NCI-H1930 (cell line): ENCODE results near the gene PLA2G3.
A peak's percentile ranks its signal among the peaks of the same experiment; 100 is the strongest.
"Not testable (repeated sequence)": the region's sequence is repeated elsewhere in the genome, so short reads cannot be mapped to it uniquely, and the experiment has no call there.

Experiments used
- DNase-seq, 2 experiments: peaks; one replicate each; lab custom pipeline; 2025; lab: John Stamatoyannopoulos, UW

The PLA2G3 gene

DNA sequence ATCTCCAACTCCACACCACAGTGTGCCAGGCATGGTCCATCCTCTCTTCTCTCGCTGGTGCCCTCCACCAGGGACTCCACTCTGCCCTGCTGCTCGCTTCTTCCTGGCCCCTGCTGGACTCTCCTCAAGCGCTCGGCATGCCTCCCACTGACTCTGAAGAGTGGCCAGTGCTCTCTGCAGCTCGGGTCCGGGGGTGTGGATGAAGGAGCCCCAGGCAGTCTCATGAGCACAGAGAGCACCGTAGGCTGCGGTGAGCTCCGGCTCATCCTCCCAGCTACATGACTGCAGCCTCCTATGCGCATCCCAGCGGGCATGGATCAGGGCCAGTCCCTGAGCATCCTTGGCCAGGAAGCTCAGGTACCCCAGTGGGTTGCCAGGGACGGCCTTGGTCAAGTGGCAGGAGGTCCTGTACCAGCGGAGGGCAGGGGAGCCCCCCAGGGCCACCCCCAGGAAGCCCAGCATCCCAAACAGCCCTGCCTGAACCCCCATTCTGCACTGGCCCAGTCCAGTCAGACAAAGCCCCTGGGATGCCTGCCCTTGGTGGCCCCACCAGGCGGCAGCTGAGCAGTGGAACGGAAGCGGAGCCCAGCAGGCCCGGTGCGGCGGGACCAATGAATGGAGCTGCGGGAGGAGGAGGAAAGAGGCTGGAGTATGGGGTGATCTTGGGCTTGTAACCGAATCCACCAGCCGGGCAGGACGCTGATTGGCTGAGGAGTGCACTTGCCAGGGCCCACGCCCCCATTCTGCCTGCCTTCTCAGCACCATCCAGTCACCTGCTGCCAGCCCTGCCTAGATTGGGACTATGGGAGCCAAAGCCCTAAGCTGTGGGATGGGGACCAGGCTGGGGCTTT, at the start of gene PLA2G3:
Gene PLA2G3, minus strand, starts transcription at position 643 of the 851 bp plus-strand sequence. Its CDS starts 154 bp downstream, at position 489.
- peak in 1 of 2 experiments; percentile 13 for DNase-seq

GRCh38 chr22:31187627-31188026, 47.3 kb upstream of the PLA2G3 start:
- DNase-seq: no peak

DNA sequence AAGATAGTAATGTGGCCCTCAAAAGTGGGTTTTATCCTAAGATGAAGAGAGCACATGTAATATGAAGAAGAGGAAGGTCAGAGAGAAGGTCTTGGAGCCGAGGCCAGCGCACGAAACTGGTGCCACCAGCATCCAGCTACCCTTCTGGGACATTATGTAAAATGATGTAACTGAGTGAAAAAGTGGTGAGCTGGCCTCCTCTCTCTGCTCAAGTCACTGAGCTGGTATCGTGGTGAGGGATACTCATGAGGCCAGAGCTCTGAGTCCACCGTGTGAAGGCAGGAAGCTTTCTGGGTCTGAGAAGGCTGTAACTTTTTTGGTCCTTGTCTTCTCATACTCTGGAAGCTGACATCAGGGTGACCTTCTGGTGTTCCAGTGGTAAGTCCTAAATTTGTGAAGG, 44.7 kb upstream of the PLA2G3 start:
- no peak for DNase-seq

- DNase-seq: no peak
Measured at GRCh38 chr22:31184015-31184414, 43.7 kb upstream of the PLA2G3 start.

GRCh38 chr22:31179345-31179744, 39.0 kb upstream of the PLA2G3 start:
- no peak for DNase-seq

DNA sequence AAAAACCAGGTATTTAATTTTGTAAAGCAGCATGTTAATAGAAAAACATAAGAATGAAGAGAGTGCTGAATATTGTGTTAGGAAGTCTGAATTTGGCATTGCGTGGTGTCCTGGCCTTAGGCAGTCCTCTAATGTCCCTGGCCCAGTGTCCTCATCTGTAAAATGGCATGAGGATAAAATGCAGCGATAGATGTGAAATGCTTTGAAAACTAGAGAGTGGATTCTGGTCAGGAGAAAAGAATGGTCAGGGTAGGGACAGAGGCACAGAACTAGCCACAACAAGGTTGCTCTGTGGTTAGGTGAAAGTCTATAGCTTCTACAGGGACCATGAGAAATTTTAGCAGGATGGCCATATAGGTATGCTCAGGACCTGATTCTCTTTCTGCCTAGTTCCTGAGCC, 38.6 kb upstream of the PLA2G3 start:
- no peak for DNase-seq

DNA sequence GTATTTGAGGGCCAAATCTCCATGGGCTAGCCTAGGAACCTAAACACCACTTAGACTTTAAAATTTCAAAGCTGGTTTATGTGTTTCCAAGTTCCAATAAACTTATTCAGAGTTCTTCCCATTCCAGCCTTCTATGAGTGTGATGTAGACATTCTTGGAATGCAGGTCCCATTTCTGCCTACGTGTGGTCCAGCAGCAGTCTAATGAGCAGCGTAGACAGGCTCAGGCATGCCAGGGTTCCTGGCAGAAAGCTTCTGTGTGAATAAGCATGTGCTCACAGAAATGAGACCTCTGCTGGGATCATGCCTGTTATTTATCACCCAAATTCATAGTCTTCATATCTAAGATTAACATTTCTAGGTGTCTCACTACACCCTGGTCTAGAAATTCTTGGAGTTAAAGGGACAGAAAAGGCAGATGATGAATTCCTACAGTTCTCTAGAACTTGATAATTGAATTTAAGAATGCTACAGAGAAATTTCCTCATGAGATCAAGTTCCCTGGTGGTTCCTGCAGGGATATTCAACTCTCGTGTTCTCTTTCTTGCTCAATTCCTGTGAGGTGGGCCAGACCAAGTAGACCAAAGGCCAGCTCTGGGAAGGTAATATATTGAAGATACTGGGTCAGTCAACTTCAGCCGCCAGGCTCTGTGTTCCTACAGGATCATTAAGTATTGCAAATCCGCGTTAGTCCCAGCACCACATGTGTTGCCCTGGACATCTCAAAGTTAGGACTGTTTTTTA, 37.3 kb upstream of the PLA2G3 start:
- no peak for DNase-seq

DNA sequence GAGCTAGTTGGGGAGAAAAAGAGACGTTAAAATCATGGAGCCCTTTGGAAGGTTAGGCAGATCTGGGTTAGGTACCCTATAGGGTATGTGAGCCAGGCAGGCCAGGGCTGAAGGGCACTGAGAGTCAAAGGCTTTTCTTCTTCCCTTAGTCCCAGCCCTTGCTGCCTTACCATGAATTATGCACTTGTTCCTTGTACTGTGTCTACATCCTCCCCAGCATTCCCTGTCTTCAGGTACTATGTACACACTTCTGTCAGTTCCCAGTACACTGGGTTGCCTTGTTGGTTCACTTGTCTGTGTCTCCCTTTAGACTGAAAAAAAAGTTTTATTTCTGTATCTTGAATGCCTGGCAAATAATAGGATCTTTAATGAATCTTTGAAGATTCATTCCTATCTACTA, 36.6 kb upstream of the PLA2G3 start:
- no peak for DNase-seq

DNA sequence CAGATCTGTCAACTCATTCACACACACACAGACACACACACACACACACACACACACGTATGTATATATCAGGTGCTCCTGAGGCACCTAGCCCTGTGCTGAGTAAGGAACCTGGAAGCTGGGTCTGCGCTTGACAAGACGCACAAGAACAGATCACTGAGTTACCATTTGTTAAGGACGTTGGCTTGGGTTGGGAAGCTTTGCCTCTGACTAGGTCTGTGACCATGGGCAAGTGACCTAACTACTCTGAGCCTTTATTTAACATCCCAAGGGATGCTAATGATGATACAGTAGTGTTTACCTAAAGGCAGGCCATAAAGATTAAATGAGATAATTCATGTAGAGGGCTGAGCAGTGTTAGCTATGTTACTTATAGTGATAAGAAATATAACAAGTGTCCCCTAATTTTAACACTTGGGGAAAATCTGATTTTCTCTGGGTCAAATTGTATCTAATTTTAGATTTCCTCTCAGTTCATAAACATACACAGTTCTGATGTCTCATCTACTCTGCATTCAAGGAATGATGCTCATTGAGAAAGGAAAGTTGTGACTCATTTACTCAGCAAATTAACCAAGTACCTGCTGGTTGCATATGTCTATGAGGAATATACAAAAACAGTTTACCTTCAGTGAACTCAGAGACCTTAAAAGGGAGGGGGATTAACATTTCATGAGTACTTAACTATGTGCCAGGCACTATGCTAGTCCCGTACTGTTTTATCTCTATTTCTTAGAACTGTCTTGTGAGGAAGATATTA, 33.3 kb upstream of the PLA2G3 start:
- DNase-seq: no peak

DNA sequence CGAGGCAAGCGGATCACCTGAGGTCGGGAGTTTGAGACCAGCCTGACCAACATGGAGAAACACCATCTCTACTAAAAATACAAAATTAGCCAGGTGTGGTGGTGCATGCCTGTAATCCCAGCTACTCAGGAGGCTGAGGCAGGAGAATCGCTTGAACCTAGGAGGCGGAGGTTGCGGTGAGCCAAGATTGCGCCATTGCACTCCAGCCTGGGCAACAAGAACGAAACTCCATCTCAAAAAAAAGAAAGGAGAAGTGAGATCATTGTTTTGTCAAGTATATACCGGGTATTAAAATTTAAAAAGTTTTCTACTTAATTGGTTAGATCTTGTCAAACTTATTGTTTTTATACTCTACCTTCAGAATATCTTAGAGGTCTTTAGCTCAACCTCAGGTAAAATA, 31.4 kb upstream of the PLA2G3 start:
- not testable (repeated sequence) for DNase-seq

- DNase-seq: no peak
Measured at GRCh38 chr22:31170971-31171370, 30.7 kb upstream of the PLA2G3 start.

GRCh38 chr22:31162015-31162765, 21.9 kb upstream of the PLA2G3 start:
- DNase-seq: no peak

DNA sequence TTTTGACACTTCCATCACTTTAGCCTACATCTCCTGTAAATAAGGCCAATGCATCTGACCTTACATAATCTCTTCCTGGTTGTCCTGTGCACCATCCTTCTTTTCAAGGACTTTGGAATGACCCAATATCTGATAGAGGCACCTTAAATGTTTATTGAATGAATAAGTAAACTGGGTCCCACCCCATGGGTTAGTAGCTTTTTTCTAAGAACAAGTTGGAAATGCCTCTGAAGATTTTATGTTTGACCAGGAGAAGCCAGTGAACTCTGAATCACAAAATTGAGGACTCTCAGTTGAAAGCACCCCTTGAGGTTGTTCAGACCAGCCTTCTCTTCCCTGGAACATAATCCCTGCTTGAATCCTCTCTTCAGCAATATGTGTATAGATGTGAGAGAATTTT, 21.1 kb upstream of the PLA2G3 start:
- DNase-seq: no peak

DNA sequence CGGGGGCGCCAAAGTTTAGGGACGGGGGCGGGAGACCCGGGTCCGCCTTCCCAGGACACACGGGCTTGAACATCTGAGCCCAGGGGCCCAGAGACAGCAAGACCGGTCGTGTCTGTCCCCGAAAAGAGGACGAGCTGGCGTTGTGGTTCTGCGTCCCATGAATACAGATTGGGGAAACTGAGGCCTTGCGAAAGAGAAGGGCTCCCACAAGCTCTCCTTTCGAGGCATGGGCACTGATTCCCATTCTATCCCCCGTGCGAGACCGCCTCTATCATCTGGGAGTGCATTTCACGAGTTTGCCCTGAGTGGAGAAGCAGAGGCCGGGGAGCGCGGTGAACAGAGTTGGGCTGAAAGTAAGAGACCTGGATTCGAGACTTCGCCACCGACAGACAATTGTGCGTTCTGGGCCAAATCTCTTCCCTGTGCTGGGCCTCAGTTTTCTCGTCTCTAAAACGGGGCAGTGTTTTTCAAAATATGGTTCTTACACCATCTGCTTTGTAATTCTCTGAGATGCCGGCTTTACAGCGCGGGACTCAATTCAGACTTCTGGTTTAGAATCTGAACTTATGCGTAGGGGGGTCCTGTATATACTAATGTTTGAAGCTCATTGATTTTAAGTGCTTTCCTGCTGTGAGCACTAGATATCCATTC, 20.1 kb upstream of the PLA2G3 start:
- no peak for DNase-seq

GRCh38 chr22:31155422-31155821, 15.1 kb upstream of the PLA2G3 start:
- no peak for DNase-seq

DNA sequence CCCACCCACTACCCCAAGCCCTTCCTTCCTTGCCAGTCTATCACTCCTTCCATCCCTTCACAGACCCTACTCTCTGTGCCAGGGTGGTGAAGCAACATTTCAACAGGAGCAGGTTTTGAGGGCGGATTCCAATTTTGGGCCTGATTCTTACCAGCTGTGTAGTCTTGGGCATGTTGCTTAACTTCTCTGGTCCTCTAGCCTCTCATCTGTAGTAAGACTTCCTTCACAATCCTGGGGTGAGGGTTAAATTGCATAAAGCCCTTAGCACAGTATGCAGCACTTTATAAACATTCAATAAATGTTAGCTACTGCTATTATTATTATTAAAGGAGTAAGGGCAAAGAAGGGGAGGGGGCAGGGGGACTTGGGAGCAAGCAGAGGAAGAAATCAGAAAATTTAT, 14.7 kb upstream of the PLA2G3 start:
- no peak for DNase-seq

- no peak for DNase-seq
Measured at GRCh38 chr22:31153357-31153756, 13.0 kb upstream of the PLA2G3 start.

GRCh38 chr22:31151872-31152271, 11.6 kb upstream of the PLA2G3 start:
- DNase-seq: no peak

- no peak for DNase-seq
Measured at GRCh38 chr22:31150615-31151014, 10.3 kb upstream of the PLA2G3 start.

DNA sequence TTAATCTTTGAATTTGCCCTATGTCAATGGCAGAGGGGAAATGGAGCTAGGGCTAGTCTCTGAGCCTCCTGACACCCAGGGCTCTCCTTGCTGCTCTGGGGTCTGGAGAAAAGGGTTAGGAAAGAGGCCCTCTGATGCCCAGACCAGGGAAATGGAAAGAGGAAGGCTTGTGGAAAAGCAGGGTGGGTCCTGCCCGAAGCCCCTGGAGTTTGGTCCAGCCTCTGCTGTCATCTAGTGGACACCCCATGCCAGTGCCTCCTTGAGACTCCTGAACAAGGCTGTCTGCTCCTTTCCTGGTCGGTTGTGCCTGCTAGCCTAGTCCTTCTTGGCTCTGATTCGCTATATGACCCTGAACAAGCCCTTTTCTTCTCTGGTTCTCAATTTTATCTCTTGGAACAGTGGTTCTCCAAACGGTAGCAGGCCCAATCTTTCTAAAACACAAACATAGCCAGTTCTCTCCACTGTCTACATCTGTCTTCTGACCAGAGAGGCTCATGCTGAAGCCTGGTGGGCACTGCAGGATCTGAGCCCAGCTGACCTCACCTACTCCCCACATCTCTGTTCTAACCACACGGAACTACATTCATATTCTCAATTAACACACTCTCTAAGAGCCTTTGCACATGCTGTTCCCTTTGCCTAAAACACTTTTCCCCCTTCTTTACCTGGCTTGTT, 8.8 kb upstream of the PLA2G3 start:
- peak; percentile 39 to 55 for DNase-seq

DNA sequence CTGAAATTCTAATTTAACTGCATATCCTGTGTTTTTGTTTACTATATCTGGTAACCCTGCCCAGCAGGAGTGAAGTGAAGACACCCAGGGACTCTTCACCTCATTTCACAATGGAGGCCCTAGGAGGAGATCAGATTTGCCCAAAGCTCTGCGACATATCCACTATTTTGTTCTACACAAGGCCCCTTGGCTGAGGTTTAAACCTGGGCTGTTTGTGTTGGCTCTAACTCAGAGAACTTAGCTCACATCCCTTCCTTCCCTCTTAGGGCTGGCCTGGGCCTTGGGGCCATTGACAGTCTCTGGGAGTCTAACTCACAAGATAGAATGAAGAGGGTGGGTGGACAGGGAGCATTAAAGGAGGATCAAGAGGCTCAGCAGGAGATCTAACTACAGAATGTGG, 8.2 kb upstream of the PLA2G3 start:
- DNase-seq: no peak
